A673 (cell line): ENCODE results near the gene HAL. TPM values are rescaled to one million over a fixed set of nuclear protein-coding genes. Genes with fewer than 3 reads are reported as not detected.

Experiments
- BruUV-seq: library from RNA; stranded (reverse); fragments of 400-500 nt; replicated peaks from 2 replicates; lab custom pipeline; 2021; lab: Mats Ljungman, UMichigan
- CTCF ChIA-PET: fragments of 300-600 bp; sonication (Branson Sonifier 250); formaldehyde crosslinking; loops from one replicate; lab custom pipeline; 2022; ENCODE audit warnings: antibody characterized with exemption; lab: Charles Lee
- POLR2A ChIA-PET: fragments of 300-600 bp; sonication (Branson Sonifier 250); formaldehyde crosslinking; loops from one replicate; lab custom pipeline; 2022; ENCODE audit warnings: antibody characterized with exemption; ENCODE audit not compliant: low non-redundant PET; lab: Charles Lee
- DNase-seq: peaks from one replicate; pipeline ENCODE4 v3.0.0-alpha.2; 2015; ENCODE audit warnings: low spot score
- H3K27ac ChIP-seq: fragments of 200-600 bp; sonication (generic); 2 replicates; pipeline ENCODE4 v1.5.1; 2016; ENCODE audit warnings: mixed run types, low read depth, mild to moderate bottlenecking, mixed read lengths, antibody characterized with exemption, low read length; ENCODE audit not compliant: poor library complexity, severe bottlenecking
- H3K27me3 ChIP-seq: fragments of 200-600 bp; sonication (generic); replicated peaks from 2 replicates; pipeline ENCODE4 v1.6.1; 2017; ENCODE audit warnings: mixed run types, low read depth, mild to moderate bottlenecking, mixed read lengths, antibody characterized with exemption, low read length; ENCODE audit not compliant: insufficient read depth, poor library complexity
- H3K36me3 ChIP-seq: fragments of 200-600 bp; sonication (generic); 2 replicates; pipeline ENCODE4 v1.6.1; 2016; ENCODE audit warnings: mixed run types, mild to moderate bottlenecking, mixed read lengths, antibody characterized with exemption, low read length; ENCODE audit not compliant: insufficient read depth, poor library complexity, severe bottlenecking
- H3K4me1 ChIP-seq: fragments of 200-600 bp; sonication (generic); 2 replicates; pipeline ENCODE4 v1.6.1; 2017; ENCODE audit warnings: mixed run types, mild to moderate bottlenecking, mixed read lengths, antibody characterized with exemption, low read length; ENCODE audit not compliant: insufficient read depth, poor library complexity, severe bottlenecking
- H3K4me3 ChIP-seq: fragments of 200-600 bp; sonication (generic); 2 replicates; pipeline ENCODE4 v1.5.1; 2016; ENCODE audit warnings: low read depth, mixed run types, mild to moderate bottlenecking, mixed read lengths, low read length; ENCODE audit not compliant: poor library complexity, severe bottlenecking
- H3K9me3 ChIP-seq: fragments of 200-600 bp; sonication (generic); 2 replicates; pipeline ENCODE4 v1.6.1; 2016; ENCODE audit warnings: mixed run types, low read depth, mild to moderate bottlenecking, mixed read lengths, antibody characterized with exemption, low read length; ENCODE audit not compliant: poor library complexity, severe bottlenecking
- CTCF ChIP-seq: fragments of 300-800, 200-600 bp; sonication (generic); conservative IDR thresholded peaks from 2 replicates; pipeline ENCODE4 v1.5.1; 2017; ENCODE audit warnings: low read depth, mild to moderate bottlenecking, antibody characterized with exemption, low read length, moderate library complexity, mixed read lengths
- EZH2 ChIP-seq: fragments of 200-600 bp; sonication (generic); IDR thresholded peaks from 2 replicates; pipeline ENCODE4 v1.6.1; 2017; ENCODE audit warnings: borderline replicate concordance, low read depth, mild to moderate bottlenecking, mixed read lengths, antibody characterized with exemption, low read length; ENCODE audit not compliant: poor library complexity, severe bottlenecking
- intact Hi-C: fragments of 100-400 bp; cut with micrococcal nuclease; formaldehyde crosslinking; loops from one replicate; pipeline ENCODE4 v1.10.0; 2022; ENCODE audit not compliant: unreplicated experiment
- total RNA-seq: library from RNA; stranded (reverse); gene quantifications from 2 replicates; pipeline ENCODE4 v1.2.3, GENCODE V29; 2021

HAL gene
- total RNA-seq, 1 experiment from 2014 or later = 1.6 TPM

GRCh38 chr12:95962222-95962621 is 33.9 kb downstream of the HAL start:
- CTCF ChIA-PET = no interaction called here
- Histone ChIP-seq H3K36me3 (no peaks in the 10 kb centered on the region), H3K9me3 (no peaks in the 10 kb centered on the region), H3K27me3 (no peaks in the 10 kb centered on the region), H3K4me1 (no peaks in the 10 kb centered on the region), H3K27ac (no peak overlapping the region), H3K4me3 (no peak overlapping the region)
- POLR2A ChIA-PET = no interaction called here
- no peak for DNase-seq
- no TSS peak for BruUV-seq
- intact Hi-C loops = loop anchor here (5.0 to 10.0 kb wide), 2 partner anchors 45 to 377 kb away; no protein-coding TSS in a partner anchor
- TF ChIP-seq CTCF = no peak
- no peak for TF ChIP-seq EZH2

GRCh38 chr12:95960241-95960640 is 35.9 kb downstream of the HAL start:
- CTCF ChIA-PET = no interaction called here
- Histone ChIP-seq H3K36me3 (no peaks in the 10 kb centered on the region), H3K4me3 (no peak overlapping the region), H3K9me3 (no peaks in the 10 kb centered on the region), H3K27ac (no peak overlapping the region), H3K4me1 (no peaks in the 10 kb centered on the region), H3K27me3 (no peaks in the 10 kb centered on the region)
- TF ChIP-seq CTCF (no peak), EZH2 (no peak)
- POLR2A ChIA-PET = no interaction called here
- BruUV-seq = no TSS peak
- intact Hi-C loops = loop anchor here (5.0 to 10.0 kb wide), 2 partner anchors 43 to 375 kb away; no protein-coding TSS in a partner anchor
- DNase-seq = no peak

DNA sequence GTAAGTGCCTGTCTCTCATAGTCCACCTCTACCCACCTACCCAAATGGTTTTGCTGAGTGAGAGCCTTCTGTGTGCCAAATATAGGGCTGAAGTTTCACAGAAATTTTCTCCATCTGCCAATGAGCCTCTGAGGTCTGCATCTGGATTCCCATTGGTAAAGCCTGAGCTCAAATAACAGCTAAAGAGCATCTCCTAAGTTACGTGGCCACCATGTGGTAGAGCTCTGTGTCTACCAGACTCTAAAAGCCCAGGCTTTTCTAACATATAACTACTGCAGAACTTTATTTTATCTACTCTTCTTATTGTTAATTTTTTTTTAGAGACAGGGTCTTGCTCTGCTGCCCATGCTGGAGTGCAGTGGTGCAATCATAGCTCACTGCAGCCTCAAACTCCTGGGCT is 37.0 kb downstream of the HAL start:
- H3K4me3 ChIP-seq = no peak overlapping the region
- TF ChIP-seq EZH2 (no peak), CTCF (peak; percentile 52)
- no peak overlapping the region for H3K27ac ChIP-seq
- CTCF ChIA-PET = interaction anchor here (0.6 to 1.4 kb wide), 3 partner anchors 39 to 842 kb away, joined by 3 to 10 read pairs (median 3); no protein-coding TSS in a partner anchor
- no peaks in the 10 kb centered on the region for H3K36me3 ChIP-seq
- POLR2A ChIA-PET = no interaction called here
- no peaks in the 10 kb centered on the region for H3K9me3 ChIP-seq
- BruUV-seq = no TSS peak
- peak; percentile 62 for DNase-seq
- intact Hi-C loops = no loop called here
- no peaks in the 10 kb centered on the region for H3K27me3 ChIP-seq
- no peaks in the 10 kb centered on the region for H3K4me1 ChIP-seq
